Spleen (tissue), 7 donors: ENCODE results near the gene SBSN.

Source experiments
- POLR2A ChIP-seq, 3 donors: fragments of 450-650 bp; IDR thresholded peaks; one replicate each; pipeline ENCODE4 v1.5.1; 2017; ENCODE audit warnings: antibody characterized with exemption in 3 of 3, mild to moderate bottlenecking in 1 of 3
- POLR2AphosphoS5 ChIP-seq, 3 donors: sonication (generic); formaldehyde crosslinking; IDR thresholded peaks; one replicate each; pipeline ENCODE4 v1.5.1; 2017; ENCODE audit warnings: antibody characterized with exemption in 3 of 3
- TF ChIP-seq, protein P1 (sequence below), 11 experiments: fragments of 200-600 bp in 7 of 11; fragments of 450-650 bp in 4 of 11; sonication (generic) in 4 of 11; IDR thresholded peaks in 8 of 11; conservative IDR thresholded peaks in 3 of 11; 1 replicate in 7 of 11; 2 replicates in 4 of 11; pipeline versions ENCODE4 v1.4.0 to v1.8.0; 2016 to 2021; ENCODE audit warnings: antibody characterized with exemption in 11 of 11, inconsistent platforms in 4 of 11, mild to moderate bottlenecking in 1 of 11
- donor health status: DM: no; HTN: no; CAD: no; lungs with moderate emphysema.
- donor health status: DM: no; HTN: no; CAD: no.
- donor health status: DM: no; HTN: no; CAD: no.

DNA sequence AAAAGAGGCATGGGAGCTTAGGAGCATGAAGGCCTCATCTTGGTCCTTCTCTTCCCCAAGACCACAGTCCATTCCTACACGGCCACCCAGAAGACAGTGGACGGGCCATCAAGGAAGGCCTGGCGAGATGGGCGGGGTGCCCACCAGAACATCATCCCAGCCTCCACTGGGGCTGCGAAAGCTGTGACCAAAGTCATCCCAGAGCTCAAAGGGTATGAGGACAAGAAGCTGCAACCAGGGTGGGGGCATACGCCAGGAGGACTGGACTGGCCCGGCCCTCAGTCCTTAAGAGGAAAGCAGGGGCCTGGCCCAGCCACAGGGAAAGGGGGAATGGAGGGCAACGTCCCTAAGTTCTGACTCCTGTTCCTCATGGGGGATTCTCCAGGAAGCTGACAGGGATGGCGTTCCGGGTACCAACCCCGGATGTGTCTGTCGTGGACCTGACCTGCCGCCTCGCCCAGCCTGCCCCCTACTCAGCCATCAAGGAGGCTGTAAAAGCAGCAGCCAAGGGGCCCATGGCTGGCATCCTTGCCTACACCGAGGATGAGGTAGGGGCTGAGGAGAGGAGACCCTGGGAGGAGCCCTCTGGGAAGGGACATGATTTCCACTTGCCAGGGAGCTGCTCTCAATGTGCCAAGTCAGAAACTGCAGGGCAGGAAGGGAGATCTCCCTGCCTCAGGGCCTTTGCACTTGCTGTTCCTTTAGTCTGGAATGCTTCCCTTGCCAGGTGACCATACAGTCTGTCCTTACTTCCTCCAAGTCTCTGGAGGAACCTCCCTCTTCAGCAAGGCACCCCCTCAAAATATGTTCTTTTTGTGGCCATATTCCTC lies 15.4 kb upstream of the SBSN start:
- TF ChIP-seq POLR2A (IDR thresholded peaks at IDR 0.05) (no peak), POLR2AphosphoS5 (IDR thresholded peaks at IDR 0.05) (no peak)
- TF ChIP-seq, protein P1, sequence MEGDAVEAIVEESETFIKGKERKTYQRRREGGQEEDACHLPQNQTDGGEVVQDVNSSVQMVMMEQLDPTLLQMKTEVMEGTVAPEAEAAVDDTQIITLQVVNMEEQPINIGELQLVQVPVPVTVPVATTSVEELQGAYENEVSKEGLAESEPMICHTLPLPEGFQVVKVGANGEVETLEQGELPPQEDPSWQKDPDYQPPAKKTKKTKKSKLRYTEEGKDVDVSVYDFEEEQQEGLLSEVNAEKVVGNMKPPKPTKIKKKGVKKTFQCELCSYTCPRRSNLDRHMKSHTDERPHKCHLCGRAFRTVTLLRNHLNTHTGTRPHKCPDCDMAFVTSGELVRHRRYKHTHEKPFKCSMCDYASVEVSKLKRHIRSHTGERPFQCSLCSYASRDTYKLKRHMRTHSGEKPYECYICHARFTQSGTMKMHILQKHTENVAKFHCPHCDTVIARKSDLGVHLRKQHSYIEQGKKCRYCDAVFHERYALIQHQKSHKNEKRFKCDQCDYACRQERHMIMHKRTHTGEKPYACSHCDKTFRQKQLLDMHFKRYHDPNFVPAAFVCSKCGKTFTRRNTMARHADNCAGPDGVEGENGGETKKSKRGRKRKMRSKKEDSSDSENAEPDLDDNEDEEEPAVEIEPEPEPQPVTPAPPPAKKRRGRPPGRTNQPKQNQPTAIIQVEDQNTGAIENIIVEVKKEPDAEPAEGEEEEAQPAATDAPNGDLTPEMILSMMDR (IDR thresholded peaks at IDR 0.05 in 8 of 11, conservative IDR thresholded peaks at IDR 0.05 in 3 of 11) = no peak
